GM12865 (cell line): ENCODE results near the gene EEF1AKMT3.

ENCODE experiments used
- DNase-seq: peaks from one replicate; pipeline ENCODE4 v3.0.0; 2010; ENCODE audit warnings: low read depth
- H3K4me3 ChIP-seq: 2 replicates; pipeline ENCODE4 v1.5.1; 2011; ENCODE audit warnings: mild to moderate bottlenecking, low read depth, low read length, control low read depth
- CTCF ChIP-seq: IDR thresholded peaks from 2 replicates; pipeline ENCODE4 v1.5.1; 2011; ENCODE audit warnings: low read length, control low read depth, low read depth, inconsistent platforms; ENCODE audit not compliant: insufficient read depth; ENCODE audit errors: missing control alignments

EEF1AKMT3 gene

GRCh38 chr12:57829025-57829777, 56.8 kb downstream of the EEF1AKMT3 start:
- H3K4me3 ChIP-seq = no peak overlapping the region
- TF ChIP-seq CTCF = no peak
- DNase-seq = no peak

GRCh38 chr12:57830393-57830792, 58.0 kb downstream of the EEF1AKMT3 start:
- H3K4me3 ChIP-seq = no peak overlapping the region
- DNase-seq = no peak
- TF ChIP-seq CTCF = no peak
